ENCODE results near the gene HIPK2.

DNA sequence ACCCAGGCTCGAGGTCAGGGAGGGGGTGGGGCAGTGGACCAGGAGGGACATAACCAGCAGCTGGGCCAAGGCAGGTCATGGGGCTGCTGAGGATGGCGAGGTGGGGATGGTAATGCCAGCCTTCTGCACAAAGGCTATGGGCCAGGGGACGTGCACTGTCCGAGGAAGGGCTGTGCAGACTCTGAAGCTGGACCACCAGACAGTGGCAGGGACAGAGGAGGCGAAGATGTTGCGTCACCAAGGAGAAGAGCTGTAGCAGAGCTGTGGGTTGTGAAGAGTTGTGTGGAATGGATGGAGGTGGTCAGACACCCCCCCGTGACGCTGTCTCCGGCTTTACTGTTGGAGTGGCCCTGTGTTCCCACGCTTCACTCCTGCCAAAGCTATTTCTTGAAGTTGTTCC lies 252.6 kb downstream of the HIPK2 start:
- TF ChIP-seq TEAD4 (IDR thresholded peaks at IDR 0.05) (no peak), CREB1 (IDR thresholded peaks at IDR 0.05; ENCODE audit: low read depth) (no peak), FOXM1 (IDR thresholded peaks at IDR 0.05; ENCODE audit: borderline replicate concordance, low read depth) (no peak), EP300 (IDR thresholded peaks at IDR 0.05; ENCODE audit: borderline replicate concordance) (no peak), NFIC (IDR thresholded peaks at IDR 0.05) (no peak), RAD21 (IDR thresholded peaks at IDR 0.05; ENCODE audit: low read depth) (no peak), YY1 (IDR thresholded peaks at IDR 0.05; ENCODE audit: low read depth) (no peak), TAF1 (IDR thresholded peaks at IDR 0.05; ENCODE audit: low read depth) (no peak)
- TF ChIP-seq, protein P1, sequence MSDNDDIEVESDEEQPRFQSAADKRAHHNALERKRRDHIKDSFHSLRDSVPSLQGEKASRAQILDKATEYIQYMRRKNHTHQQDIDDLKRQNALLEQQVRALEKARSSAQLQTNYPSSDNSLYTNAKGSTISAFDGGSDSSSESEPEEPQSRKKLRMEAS (IDR thresholded peaks at IDR 0.05): no peak
- TF ChIP-seq, protein P2, sequence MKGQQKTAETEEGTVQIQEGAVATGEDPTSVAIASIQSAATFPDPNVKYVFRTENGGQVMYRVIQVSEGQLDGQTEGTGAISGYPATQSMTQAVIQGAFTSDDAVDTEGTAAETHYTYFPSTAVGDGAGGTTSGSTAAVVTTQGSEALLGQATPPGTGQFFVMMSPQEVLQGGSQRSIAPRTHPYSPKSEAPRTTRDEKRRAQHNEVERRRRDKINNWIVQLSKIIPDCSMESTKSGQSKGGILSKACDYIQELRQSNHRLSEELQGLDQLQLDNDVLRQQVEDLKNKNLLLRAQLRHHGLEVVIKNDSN (IDR thresholded peaks at IDR 0.05): no peak
- TF ChIP-seq, protein P3, sequence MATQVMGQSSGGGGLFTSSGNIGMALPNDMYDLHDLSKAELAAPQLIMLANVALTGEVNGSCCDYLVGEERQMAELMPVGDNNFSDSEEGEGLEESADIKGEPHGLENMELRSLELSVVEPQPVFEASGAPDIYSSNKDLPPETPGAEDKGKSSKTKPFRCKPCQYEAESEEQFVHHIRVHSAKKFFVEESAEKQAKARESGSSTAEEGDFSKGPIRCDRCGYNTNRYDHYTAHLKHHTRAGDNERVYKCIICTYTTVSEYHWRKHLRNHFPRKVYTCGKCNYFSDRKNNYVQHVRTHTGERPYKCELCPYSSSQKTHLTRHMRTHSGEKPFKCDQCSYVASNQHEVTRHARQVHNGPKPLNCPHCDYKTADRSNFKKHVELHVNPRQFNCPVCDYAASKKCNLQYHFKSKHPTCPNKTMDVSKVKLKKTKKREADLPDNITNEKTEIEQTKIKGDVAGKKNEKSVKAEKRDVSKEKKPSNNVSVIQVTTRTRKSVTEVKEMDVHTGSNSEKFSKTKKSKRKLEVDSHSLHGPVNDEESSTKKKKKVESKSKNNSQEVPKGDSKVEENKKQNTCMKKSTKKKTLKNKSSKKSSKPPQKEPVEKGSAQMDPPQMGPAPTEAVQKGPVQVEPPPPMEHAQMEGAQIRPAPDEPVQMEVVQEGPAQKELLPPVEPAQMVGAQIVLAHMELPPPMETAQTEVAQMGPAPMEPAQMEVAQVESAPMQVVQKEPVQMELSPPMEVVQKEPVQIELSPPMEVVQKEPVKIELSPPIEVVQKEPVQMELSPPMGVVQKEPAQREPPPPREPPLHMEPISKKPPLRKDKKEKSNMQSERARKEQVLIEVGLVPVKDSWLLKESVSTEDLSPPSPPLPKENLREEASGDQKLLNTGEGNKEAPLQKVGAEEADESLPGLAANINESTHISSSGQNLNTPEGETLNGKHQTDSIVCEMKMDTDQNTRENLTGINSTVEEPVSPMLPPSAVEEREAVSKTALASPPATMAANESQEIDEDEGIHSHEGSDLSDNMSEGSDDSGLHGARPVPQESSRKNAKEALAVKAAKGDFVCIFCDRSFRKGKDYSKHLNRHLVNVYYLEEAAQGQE (IDR thresholded peaks at IDR 0.05; ENCODE audit: low read depth): no peak
